Measurements from ENCODE around the gene ADGRA1.

Gene ADGRA1

DNA sequence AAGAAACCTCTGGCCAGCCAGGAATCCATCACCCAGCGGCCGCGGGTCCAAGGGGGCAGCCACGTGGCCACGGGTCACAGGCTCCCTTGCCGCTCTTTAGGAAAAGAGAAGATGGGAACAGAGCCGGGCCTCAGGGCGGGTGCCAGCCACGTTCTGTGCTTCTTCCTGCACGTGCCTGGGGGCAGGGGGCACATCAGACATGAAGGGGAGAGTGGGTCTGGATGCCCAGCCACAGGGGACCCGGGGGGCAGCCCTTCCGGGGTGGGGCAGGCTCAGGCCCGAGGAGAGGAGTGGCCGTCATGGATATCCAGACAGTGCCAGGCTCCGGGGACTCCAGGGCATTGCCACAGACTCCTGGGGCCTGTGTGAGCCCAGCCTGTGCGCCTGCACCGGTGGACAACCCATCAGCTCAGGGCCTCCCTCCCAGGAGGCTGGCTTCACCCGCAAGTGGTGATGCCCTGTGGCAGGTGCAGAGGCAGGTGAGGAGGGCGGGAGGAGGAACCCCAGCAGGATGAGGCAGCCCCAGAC is 31.0 kb upstream of the ADGRA1 start:
- DNase-seq (ENCODE audit: low spot score), result no peak

DNA sequence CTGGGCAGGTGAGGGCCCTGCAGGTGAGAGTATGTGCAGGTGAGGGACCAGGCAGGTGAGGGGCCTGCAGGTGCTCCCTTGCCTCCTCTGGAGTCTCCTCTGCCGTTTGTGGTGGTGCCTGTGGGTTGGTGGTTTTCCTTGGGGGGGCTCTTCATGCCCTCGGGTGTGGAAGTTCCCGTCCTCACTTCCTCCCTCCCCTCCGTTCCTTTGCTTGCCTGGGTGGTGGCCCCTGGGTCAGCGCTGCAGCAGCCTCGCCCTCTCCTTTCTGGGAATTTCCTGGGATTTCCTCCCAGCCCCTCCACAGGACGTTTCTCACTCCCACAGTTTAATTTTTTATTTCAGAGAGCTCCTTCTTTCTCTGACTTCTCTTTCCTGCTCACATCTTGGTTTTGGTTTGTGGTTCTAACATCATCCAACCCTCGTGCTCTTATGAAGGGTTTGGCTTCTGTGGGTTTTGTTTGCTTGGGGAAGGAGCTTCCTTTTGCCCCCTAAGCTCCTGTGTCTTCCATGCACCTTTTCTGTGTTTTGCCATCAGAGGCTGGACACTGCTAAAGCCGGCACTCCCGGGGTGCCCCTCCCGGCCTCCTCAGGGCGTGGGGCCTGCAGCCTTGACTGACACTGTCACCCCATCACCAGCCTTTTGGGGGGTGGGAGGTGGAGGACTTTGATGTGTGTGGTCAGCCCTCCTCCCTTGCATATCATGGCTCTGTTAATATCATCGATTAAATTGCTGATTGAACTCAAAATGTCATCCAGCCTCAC is 29.2 kb upstream of the ADGRA1 start:
- no peak for DNase-seq (ENCODE audit: low spot score)

DNA sequence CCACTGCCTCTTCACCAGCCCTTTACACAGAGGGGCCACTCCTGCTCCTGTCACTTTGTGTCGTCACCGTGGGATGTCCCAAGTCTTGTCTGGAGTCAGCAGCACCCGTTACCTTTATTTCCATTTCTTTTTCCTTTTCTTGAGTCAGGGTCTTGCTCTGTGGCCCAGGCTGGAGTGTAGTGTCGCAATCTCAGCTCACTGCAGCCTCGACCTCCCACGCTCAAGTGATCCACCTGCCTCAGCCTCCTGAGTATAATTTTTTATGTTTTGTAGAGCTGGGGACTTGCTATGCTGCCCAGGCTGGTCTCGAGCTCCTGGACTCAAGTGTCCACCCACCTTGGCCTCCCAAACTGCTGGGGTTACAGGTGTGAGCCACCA is 28.6 kb upstream of the ADGRA1 start:
- DNase-seq (ENCODE audit: low spot score), result no peak

DNA sequence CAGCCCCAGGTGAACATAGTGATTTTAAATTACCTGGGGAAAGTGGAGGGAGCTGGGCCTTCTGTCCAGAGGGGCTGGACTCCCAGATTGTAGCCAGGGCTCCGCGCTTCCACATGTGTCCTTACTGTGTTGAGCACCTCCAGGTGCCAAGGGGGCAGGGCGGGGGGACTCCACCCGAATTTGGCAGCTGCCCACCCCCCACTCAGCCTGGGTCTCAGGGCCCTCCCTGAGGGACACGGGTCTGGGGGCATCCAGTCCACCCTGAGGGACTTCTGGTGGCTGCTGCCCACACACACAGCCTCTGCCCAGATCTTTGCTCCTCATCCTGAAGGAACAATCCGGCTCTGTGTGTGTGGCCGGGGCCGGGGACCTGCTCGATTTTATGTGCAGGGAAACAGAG is 28.2 kb upstream of the ADGRA1 start:
- no peak for DNase-seq (ENCODE audit: low spot score)

DNA sequence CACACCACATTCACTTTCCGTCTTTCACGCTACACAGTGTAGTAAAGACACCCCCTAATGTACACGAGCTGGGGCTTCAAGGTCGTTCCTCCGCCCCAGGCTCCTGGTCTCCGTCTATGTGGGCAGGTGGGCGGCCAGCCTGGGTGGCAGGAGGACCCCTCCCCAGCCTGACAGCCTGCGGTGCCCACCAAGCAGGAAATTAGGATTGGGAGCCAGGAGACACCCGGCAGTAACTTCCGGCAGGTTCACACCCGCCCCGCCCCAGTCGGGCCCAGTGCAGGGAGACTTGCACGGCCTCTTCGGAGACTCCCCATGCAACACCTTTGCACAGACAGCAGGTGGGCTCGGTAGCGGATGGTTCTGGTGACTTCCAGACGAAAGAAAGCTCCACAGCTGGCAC is 27.7 kb upstream of the ADGRA1 start:
- DNase-seq (ENCODE audit: low spot score), result no peak

DNA sequence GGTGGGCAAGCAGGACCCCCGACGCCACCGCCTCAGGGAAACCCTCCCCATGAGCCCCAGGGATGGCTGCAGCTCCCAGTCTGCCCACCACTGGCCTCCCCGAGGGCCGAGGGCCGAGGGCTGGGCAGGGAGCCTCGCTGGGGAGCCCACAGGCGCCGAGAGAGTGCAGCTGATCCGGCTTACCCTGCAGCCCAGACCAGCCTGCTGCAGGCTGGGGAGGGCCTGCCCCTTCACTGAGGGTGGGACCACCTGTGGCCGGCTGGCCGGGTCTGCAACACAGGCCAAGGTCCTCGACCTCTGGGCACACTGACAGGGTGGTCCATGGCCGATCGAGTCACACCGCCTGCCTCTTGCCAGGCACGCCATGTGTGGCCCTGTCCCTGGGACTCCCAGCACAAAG is 27.3 kb upstream of the ADGRA1 start:
- DNase-seq (ENCODE audit: low spot score), result no peak

DNA sequence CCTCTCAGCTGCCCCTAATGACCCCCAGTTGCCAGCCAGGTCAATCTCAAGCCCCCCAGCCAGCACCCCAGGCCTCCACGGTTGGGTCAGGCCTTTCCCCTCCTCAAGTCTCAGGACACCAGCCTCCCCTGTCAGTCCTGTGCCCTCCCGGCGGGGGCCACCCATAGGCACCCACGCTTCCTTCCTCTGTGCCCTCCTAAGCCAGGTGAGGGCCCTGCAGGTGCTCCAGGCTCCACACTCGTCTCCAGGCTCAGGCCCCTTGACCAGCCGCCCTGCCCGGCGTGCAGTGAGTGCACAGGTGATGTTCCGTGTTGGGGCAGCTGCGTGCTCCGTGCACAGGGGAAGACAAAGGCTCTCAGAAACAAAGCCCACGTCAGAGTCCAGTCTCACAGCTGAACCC is 26.8 kb upstream of the ADGRA1 start:
- no peak for DNase-seq (ENCODE audit: low spot score)

DNA sequence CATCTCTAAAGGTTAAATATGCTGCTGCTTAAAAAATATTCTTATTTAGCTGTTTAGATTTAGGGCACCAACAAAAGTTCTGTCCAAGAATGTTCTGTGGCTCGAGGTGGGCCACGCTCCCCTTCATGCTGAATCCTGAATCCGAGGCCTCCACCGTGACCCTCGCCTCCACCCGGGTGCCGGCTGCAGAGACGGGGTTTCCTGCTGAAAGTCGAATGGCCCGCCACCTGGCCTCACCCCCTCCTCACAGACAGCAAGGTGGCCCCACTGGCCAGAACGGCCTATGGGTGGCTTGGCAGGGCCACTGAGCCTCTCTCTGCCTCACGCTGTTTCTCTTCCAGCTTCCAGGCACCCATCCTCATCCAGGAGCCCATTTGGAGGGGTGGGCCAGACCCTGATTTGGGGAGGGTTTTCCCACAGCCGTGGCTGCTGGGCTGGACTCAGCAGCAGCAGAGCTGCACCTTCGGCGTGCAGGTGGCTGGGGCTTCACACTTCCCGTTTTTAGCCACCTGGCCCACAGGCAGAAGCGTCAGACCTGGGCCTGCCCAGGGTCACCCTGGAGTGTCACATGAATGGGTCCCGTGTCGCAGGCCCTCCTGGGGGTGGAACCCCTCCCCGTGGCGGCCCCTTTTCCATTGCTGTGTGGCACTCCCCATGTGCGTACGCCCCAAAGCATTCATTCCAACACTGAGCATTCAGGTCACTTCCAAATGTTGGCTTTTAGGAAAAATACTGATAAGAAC is 26.3 kb upstream of the ADGRA1 start:
- no peak for DNase-seq (ENCODE audit: low spot score)

DNA sequence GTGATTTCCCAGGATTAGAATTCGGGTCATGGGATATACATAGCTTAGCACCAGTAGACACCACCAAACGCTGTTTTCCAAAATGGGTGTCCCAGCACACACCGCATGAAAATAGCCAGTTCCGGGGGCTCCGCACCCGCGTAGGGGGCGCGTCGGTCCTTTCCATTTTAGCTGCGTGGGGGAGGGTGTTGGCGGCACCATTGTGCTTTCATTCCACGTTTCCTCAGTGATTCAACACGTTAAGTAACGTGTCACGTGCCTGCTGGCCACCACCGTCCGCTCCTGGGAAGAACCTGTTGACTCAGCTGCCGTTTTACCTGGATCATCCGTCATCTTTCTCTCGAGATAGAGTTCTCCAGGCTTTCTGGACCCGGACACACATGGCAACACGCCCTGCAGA is 25.6 kb upstream of the ADGRA1 start:
- no peak for DNase-seq (ENCODE audit: low spot score)

DNA sequence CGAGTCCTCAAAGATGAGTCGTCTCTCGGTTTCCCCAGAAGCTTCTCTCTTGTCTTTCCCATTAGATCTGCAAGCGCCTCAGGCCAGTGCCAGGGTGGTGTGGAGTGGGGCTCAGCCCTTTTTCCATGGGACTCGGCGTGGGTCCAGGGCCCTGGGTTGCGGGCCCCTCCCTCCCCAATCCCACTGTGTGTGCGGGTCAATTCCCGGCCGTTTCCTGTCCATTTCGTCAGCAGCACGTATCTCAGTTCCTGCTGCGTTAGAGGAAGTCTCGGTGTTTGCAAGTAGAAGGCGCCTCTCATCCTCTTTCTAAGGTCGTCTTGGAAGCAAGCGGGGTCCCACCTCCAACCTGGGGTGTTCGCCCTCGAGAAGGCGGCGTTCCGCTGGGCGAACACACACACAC is 25.1 kb upstream of the ADGRA1 start:
- DNase-seq (ENCODE audit: low spot score), result no peak

DNA sequence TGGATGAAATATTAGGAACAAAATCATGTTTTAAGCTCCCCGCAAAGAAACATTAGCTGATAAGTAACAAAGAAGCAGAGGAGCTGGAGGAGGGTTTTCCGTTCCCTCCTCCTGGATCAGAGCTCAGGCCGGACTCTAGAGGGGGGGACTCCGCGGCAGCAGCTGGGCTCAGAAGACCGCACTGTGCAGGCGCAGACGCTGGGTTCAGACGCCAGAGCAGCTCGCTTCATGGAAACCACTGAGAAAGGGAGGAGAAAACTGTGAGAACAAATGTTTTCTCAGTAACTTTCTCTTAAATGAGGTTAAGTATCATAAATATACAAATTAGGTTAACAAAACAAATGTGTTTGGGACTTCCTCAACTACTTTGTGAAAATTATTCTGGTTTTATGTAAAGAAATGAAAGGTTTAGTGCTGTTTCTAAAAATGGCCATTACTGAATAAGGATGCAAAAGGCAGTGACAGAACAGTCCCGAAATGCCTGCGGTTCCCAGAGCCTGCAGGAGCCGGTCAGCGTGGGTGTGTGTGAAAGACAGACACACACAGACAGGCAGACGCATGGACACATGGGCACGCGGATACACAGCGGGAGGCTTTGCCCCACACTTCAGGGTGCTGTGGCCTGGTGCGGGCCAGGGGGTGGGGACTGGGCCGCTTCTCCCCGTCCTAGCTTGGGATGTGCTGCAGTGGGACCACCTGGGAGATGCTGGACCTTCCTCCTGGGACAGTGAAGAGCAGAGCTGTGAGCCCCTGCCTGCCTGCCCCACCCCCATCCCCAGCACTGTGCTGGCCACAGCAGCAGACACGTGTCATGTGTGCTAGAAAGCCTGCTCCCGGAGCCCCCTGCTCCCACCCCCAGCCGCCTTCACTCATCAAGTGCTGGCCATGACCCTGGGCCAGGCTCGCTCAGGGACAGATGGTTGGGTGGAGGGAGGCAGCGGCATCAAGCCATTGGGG is 20.3 kb upstream of the ADGRA1 start:
- no peak for DNase-seq (ENCODE audit: low spot score)

DNA sequence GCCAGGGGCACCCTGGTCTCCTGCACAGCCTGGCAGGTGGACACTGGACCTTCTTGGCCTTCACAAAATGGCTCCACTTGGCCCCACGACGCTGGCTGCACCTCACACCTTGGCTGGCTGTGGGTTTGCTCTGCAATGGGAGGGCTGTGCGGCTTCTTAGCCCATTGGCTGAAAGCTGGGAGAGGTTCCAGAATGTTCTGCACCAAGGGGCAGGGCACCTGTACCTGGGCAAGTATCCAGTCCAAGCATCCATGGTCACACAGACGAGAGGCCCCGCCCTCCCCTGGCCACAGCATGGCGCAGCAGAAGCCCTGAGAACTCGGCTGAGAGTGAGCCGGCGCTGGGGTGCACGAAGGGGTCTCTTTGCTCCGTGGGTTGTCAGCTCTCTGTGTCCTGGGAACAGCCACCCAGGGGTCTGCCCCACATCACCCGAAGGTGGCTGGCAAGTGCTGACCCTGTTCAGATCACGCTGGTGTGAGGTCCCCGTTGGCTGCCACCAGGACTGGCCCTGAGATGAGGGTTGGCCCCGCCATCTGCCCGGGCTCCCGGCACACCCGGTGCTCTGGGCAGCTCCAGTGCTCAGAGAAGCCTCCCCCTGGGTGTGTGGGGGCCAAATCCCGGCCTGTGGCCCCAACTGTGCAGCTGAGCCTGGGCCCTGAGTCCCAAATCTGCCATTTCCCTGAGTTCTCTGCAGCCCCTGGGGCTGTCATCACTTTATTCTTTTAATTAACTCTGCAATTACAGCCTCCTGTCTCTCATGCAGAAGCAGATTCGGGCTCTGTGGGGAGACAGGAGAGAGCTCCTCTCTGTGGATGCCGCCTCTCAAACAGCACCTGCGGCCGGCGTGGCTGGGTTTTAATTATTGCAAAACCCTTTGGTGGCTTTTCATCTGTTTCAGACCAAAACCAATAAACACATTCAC is 19.4 kb upstream of the ADGRA1 start:
- DNase-seq (ENCODE audit: low spot score), result no peak

DNA sequence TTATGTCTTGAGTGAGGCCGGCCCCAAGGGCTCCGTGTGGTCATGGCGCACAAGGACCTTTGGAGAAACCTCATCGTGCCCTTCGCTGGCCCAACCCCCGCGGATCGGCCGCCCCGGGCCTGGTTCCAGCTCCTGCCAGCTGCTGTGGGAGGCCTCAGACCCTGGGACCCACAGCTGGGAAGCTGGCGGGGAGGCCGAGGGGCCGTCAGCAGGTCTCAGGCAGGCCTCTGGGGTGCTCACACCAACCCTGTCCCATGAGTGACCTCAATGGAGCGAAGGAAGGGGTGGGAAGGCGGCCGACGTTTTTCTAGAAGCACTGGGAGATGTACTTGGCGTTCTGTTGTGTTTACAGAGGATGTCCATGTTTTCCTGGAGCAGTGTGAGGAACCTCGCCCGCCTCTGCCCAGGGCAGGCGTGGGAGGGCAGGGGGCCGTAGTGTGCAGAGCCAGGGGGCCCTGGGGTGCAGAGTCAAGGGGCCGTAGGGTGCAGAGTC is 18.6 kb upstream of the ADGRA1 start:
- DNase-seq (ENCODE audit: low spot score), result no peak

DNA sequence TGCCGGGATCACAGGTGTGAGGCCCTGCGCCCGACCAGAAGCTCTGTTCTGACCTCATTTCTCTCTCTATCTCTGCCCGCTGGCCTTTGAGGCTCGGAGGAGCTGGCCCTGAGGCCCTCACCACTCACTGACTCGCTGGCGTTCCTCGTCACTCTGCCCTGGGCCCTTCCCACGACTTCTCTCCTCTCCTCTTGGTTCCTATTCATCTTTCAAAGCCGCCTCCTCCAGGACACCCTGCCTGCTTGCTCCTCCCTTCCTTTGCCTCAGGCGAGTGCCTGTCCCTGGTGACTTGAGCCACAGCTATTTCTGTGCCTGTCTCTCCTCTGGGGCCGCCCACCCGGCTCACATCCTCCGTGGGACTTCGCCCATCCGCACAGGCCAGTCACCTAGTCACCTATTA is 17.3 kb upstream of the ADGRA1 start:
- DNase-seq (ENCODE audit: low spot score), result no peak

DNA sequence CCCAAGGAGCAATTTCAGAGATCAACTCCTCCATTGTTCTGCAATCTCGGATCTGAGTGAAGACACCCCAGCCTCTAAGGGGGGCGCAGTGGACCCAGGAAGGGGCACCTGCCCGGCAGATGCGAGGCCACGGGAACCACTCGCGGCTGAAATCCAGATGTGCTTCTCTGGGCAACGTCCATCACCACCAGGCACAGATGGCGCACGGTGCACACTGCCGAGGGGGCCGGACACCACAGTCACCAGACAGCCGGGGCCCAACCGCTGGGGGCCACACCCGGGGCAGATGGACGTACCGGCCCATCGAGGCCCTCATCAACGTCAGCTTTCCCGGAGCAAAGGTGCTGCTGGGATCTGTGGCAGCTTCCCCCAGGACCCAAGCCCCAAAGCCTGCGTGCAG is 16.9 kb upstream of the ADGRA1 start:
- no peak for DNase-seq (ENCODE audit: low spot score)

DNA sequence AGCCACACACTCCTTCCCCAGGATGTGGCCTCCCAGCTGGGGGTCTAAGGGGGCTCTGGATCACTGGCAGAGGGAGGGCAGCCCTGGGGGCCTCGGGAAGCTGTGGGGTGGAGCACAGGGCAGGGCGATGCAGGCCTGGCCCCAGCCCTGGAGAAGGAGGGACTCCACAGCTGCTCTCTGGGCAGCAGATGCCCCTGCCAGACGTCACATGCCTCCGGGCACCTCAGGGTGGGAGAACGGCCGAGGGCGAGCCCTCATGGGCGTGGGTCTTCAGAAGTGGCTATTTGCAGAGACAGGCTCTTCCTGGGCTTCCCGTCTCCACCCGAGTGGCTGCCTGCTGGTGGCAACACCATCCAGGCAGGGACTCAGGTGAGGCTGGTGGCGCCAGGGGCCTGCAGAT is 16.0 kb upstream of the ADGRA1 start:
- DNase-seq (ENCODE audit: low spot score), result no peak

DNA sequence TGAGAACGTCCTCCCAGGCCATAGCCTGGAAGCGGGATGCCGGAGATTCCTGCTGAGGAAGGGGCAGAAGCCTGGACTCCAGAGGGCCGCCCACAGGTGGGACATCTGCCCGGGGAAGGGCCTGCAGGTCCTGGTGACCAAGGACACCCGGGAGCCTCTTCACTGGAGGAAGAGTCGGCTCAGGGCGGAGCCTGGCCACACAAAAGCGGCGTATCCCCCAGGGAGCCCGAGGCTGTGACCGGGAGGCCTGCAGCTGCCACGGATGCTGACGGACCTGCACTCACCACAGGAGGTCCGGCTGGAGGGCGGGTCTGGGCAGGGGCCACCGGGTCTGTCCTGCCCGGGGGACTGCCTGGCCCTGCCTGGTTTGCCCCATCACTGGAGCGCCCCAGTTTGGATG is 15.5 kb upstream of the ADGRA1 start:
- DNase-seq (ENCODE audit: low spot score), result no peak

DNA sequence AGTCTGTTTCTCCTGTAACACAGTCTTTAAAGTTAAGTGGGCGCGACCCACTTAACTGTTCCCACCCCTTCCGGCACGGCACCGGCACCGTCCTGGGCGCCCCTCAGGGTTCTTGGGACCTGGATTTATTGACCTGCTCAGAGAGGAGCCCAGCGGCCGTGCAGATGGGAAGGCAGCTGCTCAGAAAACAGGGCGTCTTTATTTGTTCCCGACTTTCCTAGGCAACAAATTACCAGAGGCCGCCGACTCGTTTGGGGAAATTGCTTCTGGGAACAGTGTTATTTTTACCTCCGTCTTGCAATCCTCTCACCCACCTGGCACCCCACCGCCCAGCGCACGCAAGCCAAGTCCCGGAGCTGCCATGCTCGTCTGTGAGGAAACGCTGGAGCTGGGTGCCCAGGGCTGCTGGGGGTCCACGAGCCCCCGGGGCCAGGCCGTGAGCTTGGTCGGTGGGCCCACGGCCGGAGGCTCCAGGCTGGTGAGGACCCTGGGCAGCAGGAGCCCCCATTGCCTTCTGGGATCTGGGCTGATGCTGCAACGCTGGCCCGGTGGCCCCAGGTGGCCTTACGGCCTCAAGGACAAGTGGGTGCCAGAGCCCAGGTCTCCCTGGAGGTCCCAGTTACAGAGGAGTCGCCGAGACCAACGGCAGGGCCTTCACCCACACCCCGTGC is 14.9 kb upstream of the ADGRA1 start:
- no peak for DNase-seq (ENCODE audit: low spot score)

DNA sequence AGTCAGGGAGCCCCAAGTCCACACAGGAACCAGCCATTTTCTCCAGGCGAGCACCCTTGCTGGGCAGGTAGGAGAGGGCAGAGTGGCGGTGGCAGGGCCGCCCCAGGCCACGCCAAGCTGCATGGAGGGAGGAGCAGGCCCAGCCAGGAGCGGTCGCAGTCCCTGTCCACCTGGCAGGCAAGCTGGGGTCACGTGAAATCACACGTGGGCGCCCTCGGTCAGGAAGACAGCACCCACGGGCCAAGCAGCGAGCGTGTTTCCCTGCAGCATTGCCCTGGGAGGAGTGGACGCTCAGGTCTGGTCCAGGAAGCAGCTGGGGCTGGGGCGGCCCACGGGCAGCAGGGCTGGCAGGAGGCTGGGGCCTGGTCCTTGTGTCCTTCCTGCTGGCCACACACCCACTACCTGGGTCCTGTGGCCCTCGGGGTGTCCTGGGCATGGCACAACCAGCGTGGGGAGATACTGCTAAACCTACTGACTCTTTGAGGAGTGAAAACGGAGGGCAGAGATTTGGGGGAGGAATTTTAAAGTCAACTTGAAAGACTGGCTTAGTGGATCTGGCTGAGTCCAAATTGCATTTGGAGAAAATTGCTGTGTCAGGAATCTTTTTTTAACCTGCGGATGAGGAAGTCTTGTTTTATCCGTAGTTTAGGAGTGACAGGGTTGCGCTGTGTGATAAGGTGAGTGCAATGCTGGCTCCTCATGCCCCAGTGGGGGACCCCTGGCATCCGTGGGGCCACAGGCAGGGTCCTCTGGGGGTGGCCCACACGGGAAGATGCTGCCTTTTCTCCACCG is 12.2 kb upstream of the ADGRA1 start:
- DNase-seq (ENCODE audit: low spot score), result no peak
